DMS 273 (cell line): ENCODE results near the gene PTPN14.

Experiments
- DNase-seq: peaks from one replicate; lab custom pipeline; 2025; ENCODE audit not compliant: unreplicated experiment; lab: John Stamatoyannopoulos, UW

Gene PTPN14

GRCh38 chr1:214458541-214458940, 92.9 kb downstream of the PTPN14 start:
- no peak for DNase-seq

- DNase-seq = no peak
Observed at GRCh38 chr1:214455971-214456867, 95.2 kb downstream of the PTPN14 start.

- no peak for DNase-seq
Observed at GRCh38 chr1:214455479-214455878, 95.9 kb downstream of the PTPN14 start.

- peak; percentile 34 for DNase-seq
Observed at GRCh38 chr1:214454569-214455396, 96.6 kb downstream of the PTPN14 start.

GRCh38 chr1:214453109-214453722, 98.2 kb downstream of the PTPN14 start:
- no peak for DNase-seq

- peak; percentile 38 for DNase-seq
Observed at GRCh38 chr1:214452152-214452784, 99.1 kb downstream of the PTPN14 start.

- DNase-seq = peak; percentile 39
Observed at GRCh38 chr1:214451596-214451995, 99.8 kb downstream of the PTPN14 start.

GRCh38 chr1:214449371-214449770, 102.0 kb downstream of the PTPN14 start:
- no peak for DNase-seq

GRCh38 chr1:214448536-214448935, 102.9 kb downstream of the PTPN14 start:
- no peak for DNase-seq

- DNase-seq = no peak
Observed at GRCh38 chr1:214447557-214447871, 103.9 kb downstream of the PTPN14 start.

- peak; percentile 94 for DNase-seq
Observed at GRCh38 chr1:214446772-214447556, 104.4 kb downstream of the PTPN14 start.

- peak; percentile 84 for DNase-seq
Observed at GRCh38 chr1:214445831-214446614, 105.4 kb downstream of the PTPN14 start.

GRCh38 chr1:214445199-214445598, 106.2 kb downstream of the PTPN14 start:
- peak; percentile 47 for DNase-seq

- no peak for DNase-seq
Observed at GRCh38 chr1:214444182-214444939, 107.0 kb downstream of the PTPN14 start.

GRCh38 chr1:214441119-214441518, 110.3 kb downstream of the PTPN14 start:
- DNase-seq = peak; percentile 32

GRCh38 chr1:214440219-214440965, 111.0 kb downstream of the PTPN14 start:
- DNase-seq = peak; percentile 54

GRCh38 chr1:214439352-214440119, 111.9 kb downstream of the PTPN14 start:
- DNase-seq = peak; percentile 86
